Mesenchymal stem cell (in vitro differentiated cells and primary cell): ENCODE measurements around the gene COX14.

ENCODE experiments used
- DNase-seq: peaks from one replicate; pipeline ENCODE4 v3.0.0-alpha.2; 2013
- H2AFZ ChIP-seq: one replicate; pipeline ENCODE4 v1.6.1; 2013; ENCODE audit warnings: low read depth, mild to moderate bottlenecking, control low read depth, inconsistent platforms, low read length, moderate library complexity
- H2AK5ac ChIP-seq: 2 replicates; pipeline ENCODE4 v1.6.1; 2013; ENCODE audit warnings: low read length, moderate library complexity, mild to moderate bottlenecking, inconsistent platforms; ENCODE audit not compliant: severe bottlenecking
- H2BK120ac ChIP-seq: one replicate; pipeline ENCODE4 v1.6.1; 2013; ENCODE audit warnings: low read depth, mild to moderate bottlenecking, inconsistent platforms, low read length, moderate library complexity
- H2BK12ac ChIP-seq, 2 experiments: one replicate each; pipeline ENCODE4 v1.6.1; 2013; ENCODE audit warnings: inconsistent platforms in 2 of 2, low read length in 2 of 2, mild to moderate bottlenecking in 2 of 2, moderate library complexity in 2 of 2, control low read depth in 1 of 2
- H2BK15ac ChIP-seq: one replicate; pipeline ENCODE4 v1.6.1; 2013; ENCODE audit warnings: mild to moderate bottlenecking, low read depth, inconsistent platforms; ENCODE audit not compliant: poor library complexity, severe bottlenecking
- H2BK5ac ChIP-seq: 2 replicates; pipeline ENCODE4 v1.6.1; 2013; ENCODE audit warnings: low read depth, mild to moderate bottlenecking, low read length, control low read depth, inconsistent platforms; ENCODE audit not compliant: poor library complexity, severe bottlenecking
- H3K14ac ChIP-seq, 2 experiments: one replicate each; pipeline ENCODE4 v1.6.1; 2013; ENCODE audit warnings: inconsistent platforms in 2 of 2, low read length in 2 of 2, control low read depth in 1 of 2, mild to moderate bottlenecking in 1 of 2, moderate library complexity in 1 of 2
- H3K18ac ChIP-seq, 2 experiments: one replicate each; pipeline ENCODE4 v1.6.1; 2013; ENCODE audit warnings: inconsistent platforms in 2 of 2, low read length in 2 of 2, control low read depth in 1 of 2, low read depth in 1 of 2, mild to moderate bottlenecking in 1 of 2
- H3K23ac ChIP-seq, 2 experiments: one replicate each; pipeline ENCODE4 v1.6.1; 2013; ENCODE audit warnings: inconsistent platforms in 2 of 2, low read length in 2 of 2, mild to moderate bottlenecking in 2 of 2, moderate library complexity in 2 of 2, control low read depth in 1 of 2
- H3K27ac ChIP-seq: 2 replicates; pipeline ENCODE4 v1.5.1; 2013; ENCODE audit warnings: mild to moderate bottlenecking, moderate library complexity, low read length, control low read depth, inconsistent platforms; ENCODE audit not compliant: poor library complexity, severe bottlenecking
- H3K27me3 ChIP-seq, 2 experiments: 2 replicates each; pipeline versions ENCODE4 v1.6.1 to v1.7.0; 2013; ENCODE audit warnings: low read length in 2 of 2, mild to moderate bottlenecking in 2 of 2, moderate library complexity in 2 of 2, control low read depth in 1 of 2, inconsistent platforms in 1 of 2; ENCODE audit not compliant: control insufficient read depth in 1 of 2, insufficient read depth in 1 of 2
- H3K36me3 ChIP-seq, 2 experiments: 2 replicates each; pipeline versions ENCODE4 v1.6.1 to v1.7.0; 2013; ENCODE audit warnings: low read length in 2 of 2, control low read depth in 1 of 2, inconsistent platforms in 1 of 2, low read depth in 1 of 2, mild to moderate bottlenecking in 1 of 2; ENCODE audit not compliant: insufficient read depth in 2 of 2, control insufficient read depth in 1 of 2
- H3K4ac ChIP-seq, 2 experiments: one replicate each; pipeline ENCODE4 v1.6.1; 2013; ENCODE audit warnings: inconsistent platforms in 2 of 2, low read length in 2 of 2, mild to moderate bottlenecking in 2 of 2, moderate library complexity in 2 of 2, control low read depth in 1 of 2, low read depth in 1 of 2
- H3K4me1 ChIP-seq: 2 replicates; pipeline ENCODE4 v1.6.1; 2013; ENCODE audit warnings: low read depth, low read length, control low read depth; ENCODE audit not compliant: control insufficient read depth, insufficient read depth
- H3K4me2 ChIP-seq: 2 replicates; pipeline ENCODE4 v1.6.1; 2013; ENCODE audit warnings: low read length, mild to moderate bottlenecking, inconsistent platforms; ENCODE audit not compliant: poor library complexity, severe bottlenecking
- H3K4me3 ChIP-seq, 2 experiments: 2 replicates each; pipeline versions ENCODE4 v1.5.1 to v1.7.0; 2013; ENCODE audit warnings: low read length in 2 of 2, mild to moderate bottlenecking in 2 of 2, control low read depth in 1 of 2, low read depth in 1 of 2; ENCODE audit not compliant: insufficient read depth in 1 of 2
- H3K79me1 ChIP-seq: replicated peaks from 2 replicates; pipeline ENCODE4 v1.6.1; 2013; ENCODE audit warnings: mild to moderate bottlenecking, control low read depth, low read length, inconsistent platforms; ENCODE audit not compliant: poor library complexity, severe bottlenecking
- H3K9ac ChIP-seq: 2 replicates; pipeline ENCODE4 v1.7.0; 2013; ENCODE audit warnings: mild to moderate bottlenecking, low read length, moderate library complexity
- H3K9me3 ChIP-seq: 2 replicates; pipeline ENCODE4 v1.7.0; 2013; ENCODE audit warnings: mild to moderate bottlenecking, low read length; ENCODE audit not compliant: control insufficient read depth
- H4K8ac ChIP-seq: one replicate; pipeline ENCODE4 v1.6.1; 2013; ENCODE audit warnings: inconsistent platforms, mild to moderate bottlenecking, low read length, moderate library complexity
- H4K91ac ChIP-seq: one replicate; pipeline ENCODE4 v1.6.1; 2013; ENCODE audit warnings: mild to moderate bottlenecking, low read length, inconsistent platforms
- WGBS: methylation state at CpG from one replicate; pipeline ENCODE4 v1.1.7; 2013; ENCODE audit warnings: mixed read lengths; 5-methylcytosine and 5-hydroxymethylcytosine counted together

Gene COX14

DNA sequence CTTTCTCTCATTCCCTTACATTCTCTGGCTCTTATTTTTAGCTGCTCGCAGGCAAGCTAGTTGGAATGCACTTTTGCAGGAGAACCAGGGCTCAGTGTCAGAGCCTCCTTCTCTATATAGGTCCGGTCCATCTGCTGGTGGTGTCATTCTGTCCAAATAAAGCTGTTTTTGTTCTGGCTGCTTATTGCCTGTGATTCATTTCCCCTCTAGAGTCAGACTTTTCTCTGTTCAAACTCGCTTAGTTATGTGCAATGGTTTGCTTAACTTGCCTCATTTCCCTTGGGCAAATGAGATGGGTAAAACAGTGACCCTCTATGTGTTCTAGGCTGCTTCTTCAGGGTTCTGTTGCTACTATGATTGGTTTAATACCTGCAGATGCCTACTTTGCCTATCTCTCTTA lies 24.0 kb upstream of the COX14 start:
- H4K91ac ChIP-seq, result no peak overlapping the region
- H3K36me3 ChIP-seq, result peaks cover 40 to 53% of the 10 kb centered on the region in 2 experiments
- no peak overlapping the region for H2BK5ac ChIP-seq
- H3K27me3 ChIP-seq, result no peaks in the 10 kb centered on the region
- H3K9me3 ChIP-seq, result no peaks in the 10 kb centered on the region
- WGBS, result 34% methylated on average over 3 of the region's 3 CpGs
- peaks cover 18% of the 10 kb centered on the region for H3K79me1 ChIP-seq
- no peak overlapping the region for H2BK15ac ChIP-seq
- DNase-seq, result peak; percentile 54
- no peak overlapping the region for H3K23ac ChIP-seq
- no peak overlapping the region for H2AK5ac ChIP-seq
- H3K18ac ChIP-seq, result no peak overlapping the region
- H3K9ac ChIP-seq, result peak overlapping the region; percentile 98
- H3K14ac ChIP-seq, result no peak overlapping the region
- no peak overlapping the region for H2BK12ac ChIP-seq
- H2BK120ac ChIP-seq, result no peak overlapping the region
- H3K4me2 ChIP-seq, result no peak overlapping the region
- peak overlapping the region; percentile 10 for H3K27ac ChIP-seq
- no peak overlapping the region for H4K8ac ChIP-seq
- H2AFZ ChIP-seq, result no peak overlapping the region
- peak overlapping the region in 1 of 2 experiments; percentile 48 for H3K4me3 ChIP-seq
- no peak overlapping the region for H3K4ac ChIP-seq
- H3K4me1 ChIP-seq, result peaks cover 9% of the 10 kb centered on the region

DNA sequence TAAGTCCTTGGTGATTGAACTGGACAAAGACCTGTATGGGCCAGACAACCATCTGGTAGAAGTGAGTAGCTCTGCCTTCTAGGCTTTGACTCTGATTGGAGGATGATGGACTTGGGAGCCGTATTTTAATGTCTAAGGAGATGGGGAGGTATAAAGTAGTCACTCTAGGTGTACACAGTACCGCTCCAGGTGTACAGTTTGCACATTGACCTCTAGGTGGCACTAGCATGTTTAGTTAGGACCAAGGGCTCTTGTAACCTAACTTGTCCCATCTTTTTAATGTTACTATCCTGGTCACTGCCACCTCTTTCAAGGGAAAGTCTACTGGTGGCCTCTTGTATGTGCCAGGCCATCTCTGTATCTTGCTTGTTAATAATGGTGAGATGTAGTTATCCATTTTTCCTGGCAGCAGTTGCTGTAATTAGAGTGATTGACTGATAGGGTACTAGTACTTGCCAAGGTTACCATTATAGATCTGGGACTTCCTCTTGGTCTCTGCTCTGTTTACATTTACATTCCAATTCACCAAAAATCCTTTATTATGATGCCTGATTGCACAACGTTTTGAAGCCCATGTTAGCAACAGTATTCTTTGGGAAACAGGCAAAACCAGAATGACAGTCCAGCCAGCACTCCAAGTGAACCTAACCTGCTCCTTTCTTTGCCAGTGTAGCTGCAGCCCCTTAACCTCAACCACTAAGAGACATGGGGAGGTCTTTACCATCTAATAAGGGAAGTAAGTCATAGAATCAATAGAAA lies 23.3 kb upstream of the COX14 start:
- peak; percentile 68 for DNase-seq

DNA sequence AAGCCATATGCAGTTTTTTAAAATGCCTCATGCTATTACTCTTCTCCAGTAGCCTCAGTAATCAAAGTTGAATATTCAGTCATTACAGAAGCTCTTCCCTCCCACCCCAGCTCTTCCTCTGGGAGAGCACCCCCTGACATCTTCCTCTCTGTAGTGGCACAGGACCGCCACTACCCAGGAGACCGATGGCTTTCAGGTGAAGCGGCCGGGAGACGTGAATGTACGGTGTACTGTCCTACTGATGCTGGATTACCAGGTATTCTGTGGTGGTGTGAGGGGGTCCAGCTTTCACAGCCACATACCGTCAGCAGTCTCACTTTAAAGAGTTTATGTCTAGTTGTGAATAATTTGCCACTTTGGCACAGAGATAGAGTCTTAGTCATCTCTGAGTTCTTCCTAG lies 22.3 kb upstream of the COX14 start:
- Histone ChIP-seq H3K4me2 (no peak overlapping the region), H3K9me3 (no peaks in the 10 kb centered on the region), H4K8ac (no peak overlapping the region), H3K4ac (no peak overlapping the region), H2AFZ (no peak overlapping the region), H2BK5ac (no peak overlapping the region), H3K27ac (no peak overlapping the region), H2AK5ac (no peak overlapping the region), H3K14ac (no peak overlapping the region), H2BK12ac (no peak overlapping the region), H3K4me1 (peaks cover 6% of the 10 kb centered on the region), H3K9ac (peak overlapping the region; percentile 75), H3K4me3 (no peak overlapping the region), H3K36me3 (peaks cover 56 to 70% of the 10 kb centered on the region in 2 experiments), H2BK15ac (no peak overlapping the region), H3K18ac (no peak overlapping the region), H4K91ac (no peak overlapping the region), H2BK120ac (no peak overlapping the region), H3K23ac (no peak overlapping the region), H3K27me3 (no peaks in the 10 kb centered on the region), H3K79me1 (peaks cover 19% of the 10 kb centered on the region)
- 97% methylated on average over 7 of the region's 7 CpGs for WGBS
- DNase-seq, result no peak

More for the DNA sequence above, 23.3 kb upstream of the COX14 start:
- Histone ChIP-seq H3K4me2 (no peak overlapping the region), H3K27ac (no peak overlapping the region), H3K9me3 (no peaks in the 10 kb centered on the region), H2BK120ac (no peak overlapping the region), H3K79me1 (peaks cover 19% of the 10 kb centered on the region), H3K27me3 (no peaks in the 10 kb centered on the region), H3K4ac (no peak overlapping the region), H3K36me3 (peaks cover 48 to 61% of the 10 kb centered on the region in 2 experiments), H3K9ac (peak overlapping the region; percentile 75), H3K23ac (no peak overlapping the region), H4K8ac (no peak overlapping the region), H3K14ac (no peak overlapping the region), H2BK15ac (no peak overlapping the region), H2BK12ac (no peak overlapping the region), H3K18ac (no peak overlapping the region), H2AK5ac (no peak overlapping the region), H3K4me3 (peak overlapping the region in 1 of 2 experiments; percentile 48), H4K91ac (no peak overlapping the region), H2BK5ac (no peak overlapping the region), H3K4me1 (peaks cover 9% of the 10 kb centered on the region), H2AFZ (no peak overlapping the region)
- WGBS, result 56% methylated on average over 3 of the region's 3 CpGs

DNA sequence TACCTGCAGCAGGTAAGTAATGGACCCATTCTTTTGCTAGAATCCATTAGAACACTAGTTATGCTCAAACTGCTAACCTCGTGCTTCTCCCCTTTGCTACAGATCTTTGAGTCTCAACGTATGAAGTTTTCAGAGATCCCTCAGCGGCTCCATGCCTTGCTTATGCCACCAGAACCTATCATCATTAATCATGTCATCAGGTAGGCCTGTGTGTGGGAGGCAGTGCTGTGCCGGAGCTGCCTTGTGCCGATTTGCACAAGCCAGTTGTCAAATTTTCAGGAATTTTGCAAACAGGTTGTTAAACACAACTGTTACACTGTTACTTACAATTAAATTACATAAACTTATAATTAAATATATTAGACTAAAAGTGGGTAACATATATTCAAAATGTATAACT lies 21.6 kb upstream of the COX14 start:
- H2AK5ac ChIP-seq, result no peak overlapping the region
- no peak overlapping the region for H3K23ac ChIP-seq
- no peak overlapping the region for H3K4ac ChIP-seq
- H3K36me3 ChIP-seq, result peaks cover 61 to 76% of the 10 kb centered on the region in 2 experiments
- H2BK120ac ChIP-seq, result no peak overlapping the region
- no peak overlapping the region for H2BK12ac ChIP-seq
- H3K4me1 ChIP-seq, result peaks cover 6% of the 10 kb centered on the region
- H3K27ac ChIP-seq, result no peak overlapping the region
- H3K4me3 ChIP-seq, result no peak overlapping the region
- no peak overlapping the region for H2BK15ac ChIP-seq
- H3K18ac ChIP-seq, result no peak overlapping the region
- no peak overlapping the region for H2AFZ ChIP-seq
- H4K8ac ChIP-seq, result no peak overlapping the region
- no peaks in the 10 kb centered on the region for H3K27me3 ChIP-seq
- H3K9me3 ChIP-seq, result no peaks in the 10 kb centered on the region
- peaks cover 19% of the 10 kb centered on the region for H3K79me1 ChIP-seq
- DNase-seq, result no peak
- no peak overlapping the region for H3K14ac ChIP-seq
- H3K9ac ChIP-seq, result peak overlapping the region; percentile 75
- WGBS, result 100% methylated on average over 4 of the region's 5 CpGs
- H4K91ac ChIP-seq, result no peak overlapping the region
- H3K4me2 ChIP-seq, result no peak overlapping the region
- no peak overlapping the region for H2BK5ac ChIP-seq
